HuH-7.5 (cell line): ENCODE results near the gene GPN2.

Experiments used
- DNase-seq: peaks from one replicate; pipeline ENCODE4 v3.0.0; 2011; ENCODE audit warnings: low spot score

Gene GPN2

GRCh38 chr1:26889551-26890466, at the start of gene GPN2:
TSS of gene GPN2 (minus strand) at chr1:26890283. CDS start at chr1:26890096, 187 bp downstream.
- DNase-seq = peak; percentile 75

- DNase-seq = no peak
Measured at GRCh38 chr1:26938659-26939025, 48.6 kb upstream of the GPN2 start.

GRCh38 chr1:26938004-26938658, 48.0 kb upstream of the GPN2 start:
- no peak for DNase-seq

- no peak for DNase-seq
Measured at GRCh38 chr1:26936823-26937222, 46.7 kb upstream of the GPN2 start.

- DNase-seq = no peak
Measured at GRCh38 chr1:26932531-26932930, 42.4 kb upstream of the GPN2 start.

- DNase-seq = no peak
Measured at GRCh38 chr1:26923711-26924110, 33.6 kb upstream of the GPN2 start.

GRCh38 chr1:26922901-26923300, 32.8 kb upstream of the GPN2 start:
- no peak for DNase-seq

GRCh38 chr1:26922431-26922729, 32.3 kb upstream of the GPN2 start:
- DNase-seq = no peak

GRCh38 chr1:26921540-26922430, 31.7 kb upstream of the GPN2 start, which contains the start of gene NUDC:
TSS of gene NUDC (plus strand) at chr1:26921743. CDS start at chr1:26921849, 106 bp downstream.
- peak; percentile 78 for DNase-seq

GRCh38 chr1:26921126-26921539, 31.1 kb upstream of the GPN2 start:
- no peak for DNase-seq

- DNase-seq = no peak
Measured at GRCh38 chr1:26915204-26915842, 25.2 kb upstream of the GPN2 start.

- DNase-seq = peak; percentile 63
Measured at GRCh38 chr1:26913754-26914619, 23.9 kb upstream of the GPN2 start, which contains the start of gene NR0B2. TSS of gene NR0B2 (minus strand) at chr1:26913975. CDS start at chr1:26913940, 35 bp downstream.

GRCh38 chr1:26913389-26913753, 23.3 kb upstream of the GPN2 start:
- DNase-seq = no peak

- DNase-seq = no peak
Measured at GRCh38 chr1:26912147-26912490, 22.0 kb upstream of the GPN2 start.

GRCh38 chr1:26911399-26912146, 21.5 kb upstream of the GPN2 start:
- DNase-seq = no peak

GRCh38 chr1:26910343-26911160, 20.5 kb upstream of the GPN2 start:
- peak; percentile 77 for DNase-seq

GRCh38 chr1:26909951-26910342, 19.9 kb upstream of the GPN2 start:
- no peak for DNase-seq

- DNase-seq = no peak
Measured at GRCh38 chr1:26907071-26907917, 17.2 kb upstream of the GPN2 start.
